K562 (cell line): ENCODE measurements around the gene LRP1B. TPM values are rescaled to one million over a fixed set of nuclear protein-coding genes. Genes with fewer than 3 reads are reported as not detected.

Experiments
- ATAC-seq: fragments of 200-7000 bp; cut with Tn5 transposase; 3 replicates; pipeline ENCODE4 v1.9.1; 2020; ENCODE audit warnings: moderate library complexity
- BruUV-seq: library from RNA; stranded (reverse); fragments of 400-500 nt; replicated peaks from 2 replicates; lab custom pipeline; 2021; lab: Mats Ljungman, UMichigan
- CTCF ChIA-PET: fragments of 300-600 bp; formaldehyde crosslinking; extraction: SDS; loops from one replicate; lab custom pipeline; 2021; ENCODE audit warnings: low intra/inter-chr PET ratio; lab: Yijun Ruan, JAX
- POLR2A ChIA-PET: fragments of 300-600, 350-650 bp; sonication (Branson Sonifier 250); formaldehyde crosslinking; extraction: SDS; loops from one replicate; lab custom pipeline; 2021; ENCODE audit warnings: antibody characterized with exemption, inconsistent platforms; lab: Yijun Ruan, JAX
- DNase-seq, 4 experiments: peaks; one replicate each; pipeline versions ENCODE4 v3.0.0 to v3.0.0-alpha.2; 2011 to 2018; ENCODE audit warnings: low spot score in 3 of 4, mixed read lengths in 3 of 4; ENCODE audit errors: extremely low read depth in 1 of 4
- FAIRE-seq: peaks from 2 replicates; lab custom pipeline; 2011; peaks lifted over from hg19 to GRCh38; lab: Jason Lieb, UNC
- H2AFZ ChIP-seq: 2 replicates; pipeline ENCODE4 v1.6.0; 2011; ENCODE audit warnings: low read depth, low read length, control low read depth, inconsistent platforms
- H3K27ac ChIP-seq: fragments of 200-600 bp; 3 replicates; pipeline ENCODE4 v1.8.0; 2011; ENCODE audit warnings: low read depth, mild to moderate bottlenecking, control low read depth, inconsistent platforms, low read length, moderate library complexity, mixed read lengths; ENCODE audit errors: extremely low read depth
- H3K27me3 ChIP-seq, 2 experiments: fragments of 300-600 bp in 1 of 2; 2 replicates in 1 of 2; 3 replicates in 1 of 2; pipeline versions ENCODE4 v1.6.0 to v1.8.0; 2011; ENCODE audit warnings: inconsistent platforms in 2 of 2, low read length in 2 of 2, mild to moderate bottlenecking in 1 of 2, mixed read lengths in 1 of 2, moderate library complexity in 1 of 2; ENCODE audit not compliant: control insufficient read depth in 2 of 2, insufficient read depth in 2 of 2
- H3K36me3 ChIP-seq: fragments of 300-600 bp; 3 replicates; pipeline ENCODE4 v1.8.0; 2011; ENCODE audit warnings: mild to moderate bottlenecking, low read length, inconsistent platforms; ENCODE audit not compliant: control insufficient read depth, insufficient read depth
- H3K4me1 ChIP-seq, 2 experiments: fragments of 200-600 bp in 1 of 2; replicated peaks in 1 of 2; 2 replicates in 1 of 2; 3 replicates in 1 of 2; pipeline versions ENCODE4 v1.5.1 to v1.8.0; 2011; ENCODE audit warnings: inconsistent platforms in 2 of 2, low read length in 2 of 2, mild to moderate bottlenecking in 1 of 2, mixed read lengths in 1 of 2, moderate library complexity in 1 of 2; ENCODE audit not compliant: control insufficient read depth in 2 of 2, insufficient read depth in 2 of 2
- H3K4me2 ChIP-seq: 2 replicates; pipeline ENCODE4 v1.6.1; 2011; ENCODE audit warnings: low read length, control low read depth, inconsistent platforms, mixed read lengths; ENCODE audit not compliant: insufficient read depth
- H3K4me3 ChIP-seq: fragments of 200-600 bp; sonication (generic), shearing (Covaris generic); 2 replicates; pipeline ENCODE4 v1.5.1; 2016; ENCODE audit warnings: control low read depth, inconsistent platforms
- H3K79me2 ChIP-seq: fragments of 200-600 bp; 3 replicates; pipeline ENCODE4 v1.8.0; 2011; ENCODE audit warnings: low read length, inconsistent platforms; ENCODE audit not compliant: control insufficient read depth, insufficient read depth
- H3K9ac ChIP-seq, 2 experiments: 2 replicates each; pipeline versions ENCODE4 v1.6.0 to v1.6.1; 2011; ENCODE audit warnings: low read depth in 2 of 2, low read length in 2 of 2, control low read depth in 1 of 2, inconsistent platforms in 1 of 2, mild to moderate bottlenecking in 1 of 2, mixed read lengths in 1 of 2; ENCODE audit not compliant: insufficient read depth in 1 of 2
- H3K9me1 ChIP-seq: one replicate; pipeline ENCODE4 v1.6.0; 2011; ENCODE audit warnings: inconsistent platforms, mild to moderate bottlenecking, low read length, moderate library complexity; ENCODE audit not compliant: control insufficient read depth, insufficient read depth
- H3K9me3 ChIP-seq: replicated peaks from 2 replicates; pipeline ENCODE4 v1.5.1; 2011; ENCODE audit warnings: low read depth, low read length, inconsistent platforms; ENCODE audit not compliant: control insufficient read depth, insufficient read depth
- H4K20me1 ChIP-seq: replicated peaks from 2 replicates; pipeline ENCODE4 v1.6.1; 2011; ENCODE audit warnings: low read length, inconsistent platforms, mixed read lengths; ENCODE audit not compliant: control insufficient read depth, insufficient read depth
- BCL6 ChIP-seq: fragments of 250-450 bp; sonication (Bioruptor Pico); IDR thresholded peaks from 2 replicates; pipeline ENCODE4 v1.4.0; 2020
- C11orf30 ChIP-seq: fragments of 450-650 bp; IDR thresholded peaks from 2 replicates; pipeline ENCODE4 v1.6.1; 2016; ENCODE audit warnings: low read depth, mild to moderate bottlenecking
- CHD2 ChIP-seq: IDR thresholded peaks from 2 replicates; pipeline ENCODE4 v1.6.1; 2011; ENCODE audit warnings: low read depth, low read length
- GATAD2A ChIP-seq: fragments of 450-650 bp; IDR thresholded peaks from 2 replicates; pipeline ENCODE4 v1.6.1; 2017
- HDAC6 ChIP-seq: IDR thresholded peaks from 2 replicates; pipeline ENCODE4 v1.6.1; 2012; ENCODE audit warnings: low read depth, mild to moderate bottlenecking, control low read depth, inconsistent platforms, low read length, moderate library complexity
- KLF1 ChIP-seq: fragments of 450-650 bp; IDR thresholded peaks from 2 replicates; pipeline ENCODE4 v1.6.1; 2016; ENCODE audit warnings: missing genetic modification characterization, missing compliant biosample characterization
- MAFG ChIP-seq: fragments of 450-650 bp; conservative IDR thresholded peaks from 2 replicates; pipeline ENCODE4 v1.6.1; 2016; ENCODE audit warnings: missing genetic modification characterization, missing compliant biosample characterization
- MED1 ChIP-seq: sonication (generic); formaldehyde crosslinking; IDR thresholded peaks from 2 replicates; pipeline ENCODE4 v1.8.1; 2023; ENCODE audit warnings: missing genetic modification reagents, borderline replicate concordance
- RBM22 ChIP-seq: fragments of 200-400 bp; formaldehyde crosslinking; IDR thresholded peaks from 2 replicates; pipeline ENCODE4 v1.6.1; 2018; ENCODE audit warnings: low read length, low read depth; ENCODE audit not compliant: poor library complexity, severe bottlenecking
- THRB ChIP-seq: fragments of 450-650 bp; formaldehyde crosslinking; conservative IDR thresholded peaks from 2 replicates; pipeline ENCODE4 v1.4.0; 2022; ENCODE audit warnings: mild to moderate bottlenecking, missing genetic modification characterization
- ZBTB5 ChIP-seq: fragments of 450-650 bp; IDR thresholded peaks from 2 replicates; pipeline ENCODE4 v1.6.1; 2017; ENCODE audit warnings: antibody characterized with exemption
- ZFP1 ChIP-seq: fragments of 450-650 bp; formaldehyde crosslinking; IDR thresholded peaks from 2 replicates; pipeline ENCODE4 v1.4.0; 2020; ENCODE audit warnings: mild to moderate bottlenecking, mixed read lengths
- ZNF316 ChIP-seq: fragments of 450-650 bp; IDR thresholded peaks from 2 replicates; pipeline ENCODE4 v1.6.1; 2016
- WGBS: fragments of 100-300 bp; shearing (Covaris generic); methylation state at CpG from one replicate; pipeline ENCODE4 v1.1.6; 2016; ENCODE audit warnings: low coverage, mixed read lengths; ENCODE audit not compliant: insufficient coverage; ENCODE audit errors: missing lambda C conversion rate; 5-methylcytosine and 5-hydroxymethylcytosine counted together
- in situ Hi-C: fragments of 300-500 bp; cut with MboI; formaldehyde crosslinking; loops from 4 replicates; pipeline ENCODE4 v1.15.0; 2018; ENCODE audit warnings: inconsistent platforms, mixed read lengths
- intact Hi-C: fragments of 100-400 bp; cut with micrococcal nuclease; formaldehyde crosslinking; loops from 2 replicates; pipeline ENCODE4 v1.14.2; 2022
- polyA plus RNA-seq, 8 experiments: library from polyadenylated mRNA; depleted of rRNA in 4 of 8; stranded (reverse) in 5 of 8; unstranded in 3 of 8; fragments of >200 nt; fragmentation: Nextera tagmentation in 2 of 8; fragmentation: Illumina TruSeq in 1 of 8; extraction: Ambion mirVana in 2 of 8; extraction: Trizol in 1 of 8; gene quantifications; 2 replicates each; pipeline versions ENCODE4 v1.2.1 to v1.2.3, GENCODE V29; 2011 to 2014; ENCODE audit warnings: inconsistent platforms in 1 of 8, missing spikeins in 1 of 8
- total RNA-seq, 7 experiments: library from RNA; depleted of rRNA in 6 of 7; stranded (reverse); fragments of >200 nt in 6 of 7; fragmentation: Illumina TruSeq in 2 of 7; extraction: Trizol in 2 of 7; gene quantifications; 2 replicates each; pipeline versions ENCODE4 v1.2.1 to v1.2.3, GENCODE V29; 2011 to 2021; ENCODE audit warnings: low replicate concordance in 1 of 7

The LRP1B gene
- total and polyA plus RNA-seq, 9 of the 15 experiments (the other 6 are each of a cell fraction or from before 2014, with no cell fraction given), result not detected

DNA sequence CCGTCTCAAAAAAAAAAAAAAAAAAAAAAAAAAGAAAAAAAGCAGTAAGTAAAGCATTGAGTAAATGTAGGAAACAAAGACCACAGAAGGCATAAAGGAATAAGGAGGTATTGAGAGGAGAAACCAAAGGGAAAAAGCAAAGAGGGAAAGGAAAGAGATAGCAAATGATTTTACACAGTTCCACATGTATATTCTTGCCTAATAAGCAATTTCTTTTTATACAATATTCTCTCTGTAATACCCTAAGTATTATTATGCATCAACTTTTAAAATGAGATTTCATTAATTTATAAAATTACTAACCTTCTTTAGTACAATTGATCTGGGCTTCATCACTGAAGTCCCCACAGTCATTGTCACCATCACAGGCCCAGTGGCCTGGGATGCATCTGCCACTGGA is 1180.9 kb downstream of the LRP1B start:
- no peak overlapping the region for H2AFZ ChIP-seq
- intact Hi-C loops, result no loop called here
- FAIRE-seq (no peak), DNase-seq (no peak)
- no peak overlapping the region for H3K27ac ChIP-seq
- H3K4me3 ChIP-seq, result no peak overlapping the region
- no peaks in the 10 kb centered on the region for H3K27me3 ChIP-seq
- H3K9me3 ChIP-seq, result no peaks in the 10 kb centered on the region
- WGBS, result no CpG with 5 or more reads among the region's 1 CpG
- no peaks in the 10 kb centered on the region for H3K79me2 ChIP-seq
- CTCF ChIA-PET, result no interaction called here
- H3K9ac ChIP-seq, result no peak overlapping the region
- TF ChIP-seq KLF1 (tag) (no peak), ZBTB5 (no peak), THRB (CRISPR knock-in tag) (no peak), BCL6 (CRISPR knock-in tag) (no peak), MED1 (CRISPR knock-in tag) (no peak), C11orf30 (peak; percentile 12; the same call in 1 of the 2 replicates), ZFP1 (CRISPR knock-in tag) (no peak), HDAC6 (no peak), ZNF316 (peak; percentile 63), MAFG (tag) (peak; percentile 37), GATAD2A (no peak), CHD2 (no peak), RBM22 (no peak)
- TF ChIP-seq, all 486 proteins: peak for 3
- Histone ChIP-seq H3K36me3 (no peaks in the 10 kb centered on the region), H3K4me1 (no peaks in the 10 kb centered on the region), H3K4me2 (no peak overlapping the region), H3K9me1 (no peaks in the 10 kb centered on the region), H4K20me1 (no peaks in the 10 kb centered on the region)
- no peak for ATAC-seq
- POLR2A ChIA-PET, result no interaction called here
- no TSS peak for BruUV-seq
- in situ Hi-C loops, result no loop called here
